Measurements from ENCODE around the gene LYPD6.
A peak's percentile ranks its signal among the peaks of the same experiment; 100 is the strongest.

Gene LYPD6

DNA sequence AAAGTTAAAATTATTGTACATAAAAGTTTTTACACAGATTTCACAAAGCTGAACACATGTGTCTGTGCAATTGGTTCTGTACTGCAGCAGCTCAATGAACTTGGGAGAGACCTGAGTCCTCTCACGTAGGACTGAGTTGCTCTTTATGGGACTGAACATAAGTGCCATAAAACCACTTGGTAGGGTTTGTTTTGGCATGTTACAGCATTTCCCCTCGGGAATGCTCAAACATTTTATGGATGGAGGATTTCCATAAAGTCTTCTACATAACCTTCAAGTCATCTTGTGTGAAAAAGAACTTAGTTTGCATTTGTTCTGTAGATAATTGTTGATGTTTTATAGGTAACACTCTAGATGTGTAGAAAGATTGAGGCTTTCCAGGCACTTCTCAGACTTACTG is 15.9 kb downstream of the LYPD6 start (continued):
- TF ChIP-seq, protein P1, sequence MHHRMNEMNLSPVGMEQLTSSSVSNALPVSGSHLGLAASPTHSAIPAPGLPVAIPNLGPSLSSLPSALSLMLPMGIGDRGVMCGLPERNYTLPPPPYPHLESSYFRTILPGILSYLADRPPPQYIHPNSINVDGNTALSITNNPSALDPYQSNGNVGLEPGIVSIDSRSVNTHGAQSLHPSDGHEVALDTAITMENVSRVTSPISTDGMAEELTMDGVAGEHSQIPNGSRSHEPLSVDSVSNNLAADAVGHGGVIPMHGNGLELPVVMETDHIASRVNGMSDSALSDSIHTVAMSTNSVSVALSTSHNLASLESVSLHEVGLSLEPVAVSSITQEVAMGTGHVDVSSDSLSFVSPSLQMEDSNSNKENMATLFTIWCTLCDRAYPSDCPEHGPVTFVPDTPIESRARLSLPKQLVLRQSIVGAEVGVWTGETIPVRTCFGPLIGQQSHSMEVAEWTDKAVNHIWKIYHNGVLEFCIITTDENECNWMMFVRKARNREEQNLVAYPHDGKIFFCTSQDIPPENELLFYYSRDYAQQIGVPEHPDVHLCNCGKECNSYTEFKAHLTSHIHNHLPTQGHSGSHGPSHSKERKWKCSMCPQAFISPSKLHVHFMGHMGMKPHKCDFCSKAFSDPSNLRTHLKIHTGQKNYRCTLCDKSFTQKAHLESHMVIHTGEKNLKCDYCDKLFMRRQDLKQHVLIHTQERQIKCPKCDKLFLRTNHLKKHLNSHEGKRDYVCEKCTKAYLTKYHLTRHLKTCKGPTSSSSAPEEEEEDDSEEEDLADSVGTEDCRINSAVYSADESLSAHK (tag by site-specific recombination; IDR thresholded peaks at IDR 0.05) = peak; percentile 58; the same call in 1 of the 2 replicates
- TF ChIP-seq ZFP3 (tag by site-specific recombination; IDR thresholded peaks at IDR 0.05; ENCODE audit: low read depth) = no peak
- TF ChIP-seq, protein P2, sequence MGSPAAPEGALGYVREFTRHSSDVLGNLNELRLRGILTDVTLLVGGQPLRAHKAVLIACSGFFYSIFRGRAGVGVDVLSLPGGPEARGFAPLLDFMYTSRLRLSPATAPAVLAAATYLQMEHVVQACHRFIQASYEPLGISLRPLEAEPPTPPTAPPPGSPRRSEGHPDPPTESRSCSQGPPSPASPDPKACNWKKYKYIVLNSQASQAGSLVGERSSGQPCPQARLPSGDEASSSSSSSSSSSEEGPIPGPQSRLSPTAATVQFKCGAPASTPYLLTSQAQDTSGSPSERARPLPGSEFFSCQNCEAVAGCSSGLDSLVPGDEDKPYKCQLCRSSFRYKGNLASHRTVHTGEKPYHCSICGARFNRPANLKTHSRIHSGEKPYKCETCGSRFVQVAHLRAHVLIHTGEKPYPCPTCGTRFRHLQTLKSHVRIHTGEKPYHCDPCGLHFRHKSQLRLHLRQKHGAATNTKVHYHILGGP (tag by site-specific recombination; IDR thresholded peaks at IDR 0.05) = no peak
- TF ChIP-seq ZNF19 (tag by site-specific recombination; IDR thresholded peaks at IDR 0.05; ENCODE audit: low read depth) = no peak

DNA sequence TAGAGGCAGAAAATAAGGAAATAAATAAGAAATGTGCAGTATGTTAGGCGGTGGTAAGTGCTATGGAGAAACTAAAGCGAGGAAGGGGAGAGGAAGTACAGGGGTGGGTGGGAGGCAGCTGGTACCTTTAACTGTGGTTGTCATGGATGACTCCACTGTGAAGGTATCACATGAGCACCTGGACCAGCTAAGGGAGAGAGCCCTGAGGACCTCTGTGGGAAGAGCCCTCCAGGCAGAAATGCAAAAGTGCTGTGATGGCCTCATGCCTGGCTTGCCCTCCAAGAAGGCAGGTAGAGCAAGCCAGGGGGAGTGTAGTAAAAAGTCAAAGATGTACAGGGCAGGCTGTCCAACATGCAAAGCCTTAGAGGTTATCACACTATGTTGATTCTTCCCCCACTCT is 17.9 kb downstream of the LYPD6 start:
- H3K36me3 ChIP-seq (ENCODE audit: control insufficient read depth in 2 of 2, insufficient read depth in 1 of 2, low read length in 2 of 2) = no peaks in the 10 kb centered on the region
- TF ChIP-seq ZNF768 (tag by site-specific recombination; IDR thresholded peaks at IDR 0.05) = no peak
- no peak for TF ChIP-seq MEIS1 (CRISPR knock-in tag; IDR thresholded peaks at IDR 0.05; ENCODE audit: borderline replicate concordance)
- no peak for TF ChIP-seq HOXD13 (CRISPR knock-in tag; IDR thresholded peaks at IDR 0.05; ENCODE audit: borderline replicate concordance)
- TF ChIP-seq ZNF16 (tag by site-specific recombination; IDR thresholded peaks at IDR 0.05; ENCODE audit: low read depth) = no peak
- TF ChIP-seq ZXDB (tag by site-specific recombination; IDR thresholded peaks at IDR 0.05) = no peak
- ChIA-PET CTCF (interaction anchor here (1.2 kb wide), 1 partner anchor 331 kb away, joined by 3 read pairs; no protein-coding TSS in a partner anchor), POLR2A (interaction anchor here (0.7 kb wide), 1 partner anchor 139 kb away, joined by 4 read pairs; no protein-coding TSS in a partner anchor)
- H3K9me3 ChIP-seq (ENCODE audit: control insufficient read depth, insufficient read depth, low read depth, low read length) = no peaks in the 10 kb centered on the region
- no peak overlapping the region for H3K4me3 ChIP-seq (ENCODE audit: low read depth, low read length)
- no peak overlapping the region for H3K27ac ChIP-seq (ENCODE audit: extremely low read depth, low read depth, low read length)
- H3K4me1 ChIP-seq (ENCODE audit: control insufficient read depth, insufficient read depth, low read length) = peaks cover 6% of the 10 kb centered on the region; the same call in 1 of the 2 replicates

DNA sequence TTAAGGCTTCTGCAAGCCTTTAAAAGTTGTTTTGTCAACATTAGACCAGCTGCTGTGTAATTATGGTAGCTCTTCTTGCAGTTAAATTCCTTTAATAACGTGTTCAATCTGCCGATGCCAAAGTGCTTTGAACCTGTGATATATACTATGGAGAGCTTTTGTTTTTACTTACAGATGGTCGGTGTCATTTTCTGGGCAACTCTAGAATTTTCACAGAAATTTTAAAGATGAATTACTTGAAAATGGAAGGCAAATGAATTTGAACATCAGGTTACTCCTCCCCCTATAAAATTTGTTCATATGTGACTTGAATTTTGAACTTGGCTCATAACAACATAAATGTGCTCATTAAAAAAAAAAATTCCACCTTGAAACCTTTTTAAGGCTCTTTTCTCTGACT is 23.0 kb downstream of the LYPD6 start:
- H3K9me3 ChIP-seq (ENCODE audit: control insufficient read depth, insufficient read depth, low read depth, low read length) = no peaks in the 10 kb centered on the region
- H3K4me3 ChIP-seq (ENCODE audit: low read depth, low read length) = no peak overlapping the region
- no peak overlapping the region for H3K27ac ChIP-seq (ENCODE audit: extremely low read depth, low read depth, low read length)
- CTCF ChIA-PET = no interaction called here
- no peaks in the 10 kb centered on the region for H3K36me3 ChIP-seq (ENCODE audit: control insufficient read depth in 2 of 2, insufficient read depth in 1 of 2, low read length in 2 of 2)
- POLR2A ChIA-PET = no interaction called here
- H3K4me1 ChIP-seq (ENCODE audit: control insufficient read depth, insufficient read depth, low read length) = peaks cover 3% of the 10 kb centered on the region; the same call in 1 of the 2 replicates
- TF ChIP-seq, protein P3, sequence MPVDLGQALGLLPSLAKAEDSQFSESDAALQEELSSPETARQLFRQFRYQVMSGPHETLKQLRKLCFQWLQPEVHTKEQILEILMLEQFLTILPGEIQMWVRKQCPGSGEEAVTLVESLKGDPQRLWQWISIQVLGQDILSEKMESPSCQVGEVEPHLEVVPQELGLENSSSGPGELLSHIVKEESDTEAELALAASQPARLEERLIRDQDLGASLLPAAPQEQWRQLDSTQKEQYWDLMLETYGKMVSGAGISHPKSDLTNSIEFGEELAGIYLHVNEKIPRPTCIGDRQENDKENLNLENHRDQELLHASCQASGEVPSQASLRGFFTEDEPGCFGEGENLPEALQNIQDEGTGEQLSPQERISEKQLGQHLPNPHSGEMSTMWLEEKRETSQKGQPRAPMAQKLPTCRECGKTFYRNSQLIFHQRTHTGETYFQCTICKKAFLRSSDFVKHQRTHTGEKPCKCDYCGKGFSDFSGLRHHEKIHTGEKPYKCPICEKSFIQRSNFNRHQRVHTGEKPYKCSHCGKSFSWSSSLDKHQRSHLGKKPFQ (tag by site-specific recombination; IDR thresholded peaks at IDR 0.05) = no peak
- TF ChIP-seq, protein P4, sequence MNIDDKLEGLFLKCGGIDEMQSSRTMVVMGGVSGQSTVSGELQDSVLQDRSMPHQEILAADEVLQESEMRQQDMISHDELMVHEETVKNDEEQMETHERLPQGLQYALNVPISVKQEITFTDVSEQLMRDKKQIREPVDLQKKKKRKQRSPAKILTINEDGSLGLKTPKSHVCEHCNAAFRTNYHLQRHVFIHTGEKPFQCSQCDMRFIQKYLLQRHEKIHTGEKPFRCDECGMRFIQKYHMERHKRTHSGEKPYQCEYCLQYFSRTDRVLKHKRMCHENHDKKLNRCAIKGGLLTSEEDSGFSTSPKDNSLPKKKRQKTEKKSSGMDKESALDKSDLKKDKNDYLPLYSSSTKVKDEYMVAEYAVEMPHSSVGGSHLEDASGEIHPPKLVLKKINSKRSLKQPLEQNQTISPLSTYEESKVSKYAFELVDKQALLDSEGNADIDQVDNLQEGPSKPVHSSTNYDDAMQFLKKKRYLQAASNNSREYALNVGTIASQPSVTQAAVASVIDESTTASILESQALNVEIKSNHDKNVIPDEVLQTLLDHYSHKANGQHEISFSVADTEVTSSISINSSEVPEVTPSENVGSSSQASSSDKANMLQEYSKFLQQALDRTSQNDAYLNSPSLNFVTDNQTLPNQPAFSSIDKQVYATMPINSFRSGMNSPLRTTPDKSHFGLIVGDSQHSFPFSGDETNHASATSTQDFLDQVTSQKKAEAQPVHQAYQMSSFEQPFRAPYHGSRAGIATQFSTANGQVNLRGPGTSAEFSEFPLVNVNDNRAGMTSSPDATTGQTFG (tag by site-specific recombination; IDR thresholded peaks at IDR 0.05; ENCODE audit: borderline replicate concordance) = no peak
- TF ChIP-seq ZNF48 (tag by site-specific recombination; IDR thresholded peaks at IDR 0.05) = no peak
- no peak for TF ChIP-seq SCRT1 (tag by site-specific recombination; IDR thresholded peaks at IDR 0.05; ENCODE audit: borderline replicate concordance)
- TF ChIP-seq, protein P5, sequence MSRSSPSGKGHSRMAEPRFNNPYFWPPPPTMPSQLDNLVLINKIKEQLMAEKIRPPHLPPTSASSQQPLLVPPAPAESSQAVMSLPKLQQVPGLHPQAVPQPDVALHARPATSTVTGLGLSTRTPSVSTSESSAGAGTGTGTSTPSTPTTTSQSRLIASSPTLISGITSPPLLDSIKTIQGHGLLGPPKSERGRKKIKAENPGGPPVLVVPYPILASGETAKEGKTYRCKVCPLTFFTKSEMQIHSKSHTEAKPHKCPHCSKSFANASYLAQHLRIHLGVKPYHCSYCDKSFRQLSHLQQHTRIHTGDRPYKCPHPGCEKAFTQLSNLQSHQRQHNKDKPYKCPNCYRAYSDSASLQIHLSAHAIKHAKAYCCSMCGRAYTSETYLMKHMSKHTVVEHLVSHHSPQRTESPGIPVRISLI (tag by site-specific recombination; IDR thresholded peaks at IDR 0.05) = no peak
- no peak for TF ChIP-seq ZNF292 (tag by site-specific recombination; IDR thresholded peaks at IDR 0.05; ENCODE audit: borderline replicate concordance, low read depth)
- TF ChIP-seq TCF7L2 (IDR thresholded peaks at IDR 0.05; ENCODE audit: borderline replicate concordance, low read depth, low read length) = no peak
- no peak for TF ChIP-seq ZNF391 (tag by site-specific recombination; IDR thresholded peaks at IDR 0.05; ENCODE audit: borderline replicate concordance, low read depth)
- TF ChIP-seq, protein P6, sequence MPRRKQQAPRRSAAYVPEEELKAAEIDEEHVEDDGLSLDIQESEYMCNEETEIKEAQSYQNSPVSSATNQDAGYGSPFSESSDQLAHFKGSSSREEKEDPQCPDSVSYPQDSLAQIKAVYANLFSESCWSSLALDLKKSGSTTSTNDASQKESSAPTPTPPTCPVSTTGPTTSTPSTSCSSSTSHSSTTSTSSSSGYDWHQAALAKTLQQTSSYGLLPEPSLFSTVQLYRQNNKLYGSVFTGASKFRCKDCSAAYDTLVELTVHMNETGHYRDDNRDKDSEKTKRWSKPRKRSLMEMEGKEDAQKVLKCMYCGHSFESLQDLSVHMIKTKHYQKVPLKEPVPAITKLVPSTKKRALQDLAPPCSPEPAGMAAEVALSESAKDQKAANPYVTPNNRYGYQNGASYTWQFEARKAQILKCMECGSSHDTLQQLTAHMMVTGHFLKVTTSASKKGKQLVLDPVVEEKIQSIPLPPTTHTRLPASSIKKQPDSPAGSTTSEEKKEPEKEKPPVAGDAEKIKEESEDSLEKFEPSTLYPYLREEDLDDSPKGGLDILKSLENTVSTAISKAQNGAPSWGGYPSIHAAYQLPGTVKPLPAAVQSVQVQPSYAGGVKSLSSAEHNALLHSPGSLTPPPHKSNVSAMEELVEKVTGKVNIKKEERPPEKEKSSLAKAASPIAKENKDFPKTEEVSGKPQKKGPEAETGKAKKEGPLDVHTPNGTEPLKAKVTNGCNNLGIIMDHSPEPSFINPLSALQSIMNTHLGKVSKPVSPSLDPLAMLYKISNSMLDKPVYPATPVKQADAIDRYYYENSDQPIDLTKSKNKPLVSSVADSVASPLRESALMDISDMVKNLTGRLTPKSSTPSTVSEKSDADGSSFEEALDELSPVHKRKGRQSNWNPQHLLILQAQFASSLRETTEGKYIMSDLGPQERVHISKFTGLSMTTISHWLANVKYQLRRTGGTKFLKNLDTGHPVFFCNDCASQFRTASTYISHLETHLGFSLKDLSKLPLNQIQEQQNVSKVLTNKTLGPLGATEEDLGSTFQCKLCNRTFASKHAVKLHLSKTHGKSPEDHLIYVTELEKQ (tag by site-specific recombination; IDR thresholded peaks at IDR 0.05; ENCODE audit: borderline replicate concordance) = no peak
- TF ChIP-seq ZNF175 (tag by site-specific recombination; IDR thresholded peaks at IDR 0.05) = no peak
- no peak for TF ChIP-seq ZNF660 (tag by site-specific recombination; IDR thresholded peaks at IDR 0.05)
